Measurements from ENCODE around the gene PSMD2. TPM values are rescaled to one million over a fixed set of nuclear protein-coding genes. Genes with fewer than 3 reads are reported as not detected.

PSMD2 gene
- total and polyA plus RNA-seq, 2 of the 8 experiments (the other 6 are each of a cell fraction or from before 2014, with no cell fraction given): 350 to 363 TPM

DNA sequence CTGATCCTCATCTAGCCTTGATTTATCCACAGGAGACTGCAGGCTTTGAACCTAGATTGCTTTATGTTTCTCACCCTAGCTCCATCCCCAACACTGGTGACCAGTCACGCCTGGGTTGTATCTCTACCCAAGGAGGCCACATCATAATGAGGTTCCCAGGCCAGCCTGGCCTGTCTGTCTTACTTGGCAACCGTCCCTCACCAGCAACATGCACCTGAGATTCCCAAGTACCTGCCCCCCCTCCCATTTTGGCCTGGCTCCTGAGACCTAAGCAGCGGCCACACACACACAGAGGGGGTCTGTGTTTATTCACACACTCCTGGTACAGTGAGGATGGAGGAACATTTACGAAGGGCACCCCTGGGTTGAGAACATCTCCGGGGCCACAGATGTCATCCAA lies 40.1 kb upstream of the PSMD2 start:
- H3K27ac ChIP-seq (ENCODE audit: low read depth, low read length): no peak overlapping the region
- H3K36me3 ChIP-seq (ENCODE audit: control insufficient read depth in 2 of 4, insufficient read depth in 4 of 4, low read length in 3 of 4): no peaks in the 10 kb centered on the region
- peaks cover 16 to 19% of the 10 kb centered on the region in 2 experiments for H4K20me1 ChIP-seq (replicated peaks in 1 of 2; ENCODE audit: control insufficient read depth in 1 of 2, insufficient read depth in 2 of 2, low read length in 2 of 2)
- no peak overlapping the region for H3K56ac ChIP-seq (replicated peaks; ENCODE audit: insufficient read length, low read depth, low read length)
- no peak overlapping the region for H3K4me3 ChIP-seq (ENCODE audit: extremely low read depth in 1 of 4, insufficient read depth in 2 of 4, low read depth in 3 of 4, low read length in 4 of 4)
- H2AK5ac ChIP-seq (ENCODE audit: low read depth, low read length): no peak overlapping the region
- FAIRE-seq (no peak), DNase-seq (ENCODE audit: low read depth in 1 of 2, low spot score in 2 of 2) (no peak)
- H4K91ac ChIP-seq (replicated peaks; ENCODE audit: insufficient read length, low read length): no peak overlapping the region
- no peak overlapping the region for H3K4ac ChIP-seq (replicated peaks; ENCODE audit: insufficient read length, low read depth, low read length)
- peaks cover 0 to 17% (median 8%) of the 10 kb centered on the region in 4 experiments; a peak in 4 of 7 replicates for H3K4me1 ChIP-seq (replicated peaks in 1 of 4; ENCODE audit: control insufficient read depth in 3 of 4, insufficient read depth in 4 of 4, low read length in 3 of 4)
- H3K23me2 ChIP-seq (ENCODE audit: low read depth, low read length): peaks cover 22% of the 10 kb centered on the region
- H4K8ac ChIP-seq (ENCODE audit: extremely low read depth, insufficient read depth, low read length): no peak overlapping the region
- CTCF ChIA-PET (ENCODE audit: partially characterized antibody): interaction anchor here (1.2 to 14.0 kb wide), 4 partner anchors 9 to 77 kb away, joined by 4 to 136 read pairs (median 18); partner anchors contain the start of genes EEF1AKMT4 and VWA5B2
- H3K79me1 ChIP-seq (ENCODE audit: low read depth, low read length): no peaks in the 10 kb centered on the region
- H3K4me2 ChIP-seq (ENCODE audit: insufficient read depth in 1 of 2, low read depth in 2 of 2, low read length in 2 of 2): peak overlapping the region in 1 of 2 experiments; percentile 89; a peak in 2 of 4 replicates
- no peaks in the 10 kb centered on the region for H3K9me3 ChIP-seq (ENCODE audit: insufficient read depth in 2 of 2, low read depth in 1 of 2, low read length in 1 of 2)
- peaks cover 7 to 50% (median 38%) of the 10 kb centered on the region in 4 experiments for H3K27me3 ChIP-seq (replicated peaks in 1 of 4; ENCODE audit: control insufficient read depth in 3 of 4, extremely low read depth in 1 of 4, insufficient read depth in 3 of 4, low read length in 3 of 4)
- no peak overlapping the region for H2BK120ac ChIP-seq (replicated peaks; ENCODE audit: low read depth, low read length)
- no peaks in the 10 kb centered on the region for H3K79me2 ChIP-seq (ENCODE audit: control insufficient read depth in 1 of 2, insufficient read depth in 2 of 2, low read length in 2 of 2)
- H2BK20ac ChIP-seq (ENCODE audit: low read length): no peak overlapping the region
- no peak overlapping the region for H3K18ac ChIP-seq (ENCODE audit: extremely low read depth, low read length)
- no peak overlapping the region for H2BK15ac ChIP-seq (ENCODE audit: low read length)
- no peak overlapping the region for H3K9ac ChIP-seq (replicated peaks in 1 of 4; ENCODE audit: extremely low read depth in 1 of 4, low read depth in 3 of 4, low read length in 3 of 4)
- no peak overlapping the region for H3K14ac ChIP-seq (ENCODE audit: insufficient read length)
- POLR2A ChIA-PET (ENCODE audit: partially characterized antibody): interaction anchor here (1.3 to 2.5 kb wide), 6 partner anchors 9 to 113 kb away, joined by 3 to 12 read pairs (median 5); partner anchors contain the start of genes DVL3 and EEF1AKMT4
- H3K23ac ChIP-seq (ENCODE audit: insufficient read length): no peak overlapping the region
- no peak overlapping the region for H2AFZ ChIP-seq (ENCODE audit: low read length)
- H2BK5ac ChIP-seq (ENCODE audit: low read depth, low read length): no peak overlapping the region
- WGBS, 2 experiments (ENCODE audit: extremely low coverage in 1 of 2, insufficient coverage in 1 of 2, insufficient read length in 1 of 2, insufficient replicate concordance in 2 of 2, low coverage in 1 of 2, low lambda C conversion rate in 2 of 2, missing lambda C conversion rate in 1 of 2): 91% methylated on average over 5 of the region's 5 CpGs; no CpG with 5 or more reads in 1 of the 2 experiments
- H2BK12ac ChIP-seq (ENCODE audit: low read depth, low read length): no peak overlapping the region
- H4K5ac ChIP-seq (ENCODE audit: insufficient read length, low read depth, low read length): no peak overlapping the region
- TF ChIP-seq TCF12 (IDR thresholded peaks at IDR 0.05; ENCODE audit: low read depth, low read length) (no peak), PHF8 (conservative IDR thresholded peaks at IDR 0.05; ENCODE audit: low read depth, low read length) (no peak), NANOG (IDR thresholded peaks at IDR 0.05; ENCODE audit: insufficient read depth, low read depth, low read length, poor library complexity, severe bottlenecking) (no peak), CREB1 (IDR thresholded peaks at IDR 0.05) (no peak), EZH2 (IDR thresholded peaks at IDR 0.05; ENCODE audit: low read depth, low read length, severe bottlenecking) (no peak), CBX8 (IDR thresholded peaks at IDR 0.05; ENCODE audit: borderline replicate concordance, low read depth, low read length) (no peak), TEAD4 (IDR thresholded peaks at IDR 0.05; ENCODE audit: low read depth, low read length) (no peak), ASH2L (IDR thresholded peaks at IDR 0.05; ENCODE audit: low read length) (no peak), CEBPB (IDR thresholded peaks at IDR 0.05; ENCODE audit: low read depth, low read length) (no peak), KDM1A (IDR thresholded peaks at IDR 0.05; ENCODE audit: borderline replicate concordance, low read length) (no peak), YY1 (IDR thresholded peaks at IDR 0.05; ENCODE audit: low read depth, low read length) (no peak), FOSL1 (IDR thresholded peaks at IDR 0.05; ENCODE audit: insufficient read depth, low read depth, low read length) (no peak), NRF1 (IDR thresholded peaks at IDR 0.05; ENCODE audit: low read depth, low read length) (no peak)
- TF ChIP-seq, protein P1, sequence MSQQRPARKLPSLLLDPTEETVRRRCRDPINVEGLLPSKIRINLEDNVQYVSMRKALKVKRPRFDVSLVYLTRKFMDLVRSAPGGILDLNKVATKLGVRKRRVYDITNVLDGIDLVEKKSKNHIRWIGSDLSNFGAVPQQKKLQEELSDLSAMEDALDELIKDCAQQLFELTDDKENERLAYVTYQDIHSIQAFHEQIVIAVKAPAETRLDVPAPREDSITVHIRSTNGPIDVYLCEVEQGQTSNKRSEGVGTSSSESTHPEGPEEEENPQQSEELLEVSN (IDR thresholded peaks at IDR 0.05): no peak

Measured in H1 (cell line).